T-cell (primary cell): ENCODE measurements around the gene SCAF1. TPM values are rescaled to one million over a fixed set of nuclear protein-coding genes. Genes with fewer than 3 reads are reported as not detected.

Experiments
- ATAC-seq, 4 experiments: fragments of 200-7000 bp in 3 of 4; fragments of 150-1000 bp in 1 of 4; cut with Tn5 transposase; replicated peaks in 1 of 4; 1 replicate in 3 of 4; 2 replicates in 1 of 4; pipeline ENCODE4 v1.10.0; 2021; ENCODE audit warnings: moderate library complexity in 3 of 4, mild to moderate bottlenecking in 2 of 4, moderate number of reproducible peaks in 1 of 4
- CTCF ChIA-PET, 2 donors: fragments of 300-600 bp; sonication (Branson Sonifier 250); formaldehyde crosslinking; loops; one replicate each; lab custom pipeline; 2022; ENCODE audit warnings: antibody characterized with exemption in 2 of 2; lab: Charles Lee
- POLR2A ChIA-PET, 2 donors: fragments of 300-600 bp; sonication (Branson Sonifier 250); formaldehyde crosslinking; loops; one replicate each; lab custom pipeline; 2022; ENCODE audit warnings: antibody characterized with exemption in 2 of 2; lab: Charles Lee
- DNase-seq, 35 experiments: peaks; one replicate each; pipeline versions ENCODE4 v3.0.0 to v3.0.0-alpha.2; 2013 to 2023
- H3K27ac ChIP-seq: one replicate; pipeline ENCODE4 v1.5.1; 2013; ENCODE audit warnings: low read length
- H3K27me3 ChIP-seq, 2 experiments: replicated peaks in 1 of 2; 1 replicate in 1 of 2; 2 replicates in 1 of 2; pipeline versions ENCODE4 v1.6.1 to v1.7.0; 2013; ENCODE audit warnings: low read length in 1 of 2, mixed read lengths in 1 of 2; ENCODE audit not compliant: control insufficient read depth in 2 of 2, insufficient read depth in 2 of 2; ENCODE audit errors: extremely low read depth in 1 of 2
- H3K36me3 ChIP-seq, 2 donors: 1 replicate in 1 of 2; 2 replicates in 1 of 2; pipeline versions ENCODE4 v1.6.1 to v1.7.0; 2013; ENCODE audit warnings: low read length in 1 of 2; ENCODE audit not compliant: control insufficient read depth in 2 of 2, insufficient read depth in 1 of 2; ENCODE audit errors: extremely low read depth in 1 of 2
- H3K4me1 ChIP-seq, 2 experiments: 1 replicate in 1 of 2; 2 replicates in 1 of 2; pipeline versions ENCODE4 v1.6.1 to v1.7.0; 2013; ENCODE audit warnings: low read length in 2 of 2, mixed read lengths in 1 of 2; ENCODE audit not compliant: insufficient read depth in 2 of 2, control insufficient read depth in 1 of 2; ENCODE audit errors: extremely low read depth in 1 of 2
- H3K4me3 ChIP-seq, 2 donors: 1 replicate in 1 of 2; 2 replicates in 1 of 2; pipeline versions ENCODE4 v1.5.1 to v1.7.0; 2013; ENCODE audit warnings: mild to moderate bottlenecking in 2 of 2, low read length in 1 of 2, moderate library complexity in 1 of 2; ENCODE audit not compliant: control insufficient read depth in 1 of 2; ENCODE audit errors: extremely low read depth in 1 of 2
- H3K9me3 ChIP-seq: 2 replicates; pipeline ENCODE4 v1.7.0; 2013
- H3K27ac Mint-ChIP-seq, 2 donors: one replicate each; pipeline ENCODE4 v1.8.0; 2020 to 2021; ENCODE audit warnings: mild to moderate bottlenecking in 2 of 2, mixed read lengths in 2 of 2
- H3K27me3 Mint-ChIP-seq, 2 donors: one replicate each; pipeline ENCODE4 v1.8.0; 2021 to 2022; ENCODE audit warnings: mixed read lengths in 2 of 2
- H3K36me3 Mint-ChIP-seq: one replicate; pipeline ENCODE4 v1.8.0; 2021; ENCODE audit warnings: mixed read lengths
- H3K4me1 Mint-ChIP-seq, 3 donors: one replicate each; pipeline ENCODE4 v1.8.0; 2020 to 2022; ENCODE audit warnings: mixed read lengths in 3 of 3, mild to moderate bottlenecking in 1 of 3
- H3K4me3 Mint-ChIP-seq, 3 donors: one replicate each; pipeline ENCODE4 v1.8.0; 2020 to 2022; ENCODE audit warnings: mild to moderate bottlenecking in 3 of 3, mixed read lengths in 3 of 3, moderate library complexity in 3 of 3
- H3K9me3 Mint-ChIP-seq, 3 donors: one replicate each; pipeline ENCODE4 v1.8.0; 2020 to 2022; ENCODE audit warnings: mixed read lengths in 3 of 3
- WGBS: methylation state at CpG from one replicate; pipeline ENCODE4 v1.1.5; 2013; ENCODE audit warnings: missing lambda C conversion rate; ENCODE audit not compliant: insufficient coverage; 5-methylcytosine and 5-hydroxymethylcytosine counted together
- total RNA-seq, 35 experiments: library from RNA in 6 of 35; stranded (reverse) in 6 of 35; fragments of 120-200 nt in 1 of 35; gene quantifications; one replicate each; pipeline versions ENCODE4 v1.2.1 to v1.2.4 and lab custom pipeline; 2013 to 2026

SCAF1 gene
- total RNA-seq, 5 donors from 2014 or later (not counting 1 experiment from before 2014, with no cell fraction given): 40.0 to 81.9 (median 75.4) TPM

DNA sequence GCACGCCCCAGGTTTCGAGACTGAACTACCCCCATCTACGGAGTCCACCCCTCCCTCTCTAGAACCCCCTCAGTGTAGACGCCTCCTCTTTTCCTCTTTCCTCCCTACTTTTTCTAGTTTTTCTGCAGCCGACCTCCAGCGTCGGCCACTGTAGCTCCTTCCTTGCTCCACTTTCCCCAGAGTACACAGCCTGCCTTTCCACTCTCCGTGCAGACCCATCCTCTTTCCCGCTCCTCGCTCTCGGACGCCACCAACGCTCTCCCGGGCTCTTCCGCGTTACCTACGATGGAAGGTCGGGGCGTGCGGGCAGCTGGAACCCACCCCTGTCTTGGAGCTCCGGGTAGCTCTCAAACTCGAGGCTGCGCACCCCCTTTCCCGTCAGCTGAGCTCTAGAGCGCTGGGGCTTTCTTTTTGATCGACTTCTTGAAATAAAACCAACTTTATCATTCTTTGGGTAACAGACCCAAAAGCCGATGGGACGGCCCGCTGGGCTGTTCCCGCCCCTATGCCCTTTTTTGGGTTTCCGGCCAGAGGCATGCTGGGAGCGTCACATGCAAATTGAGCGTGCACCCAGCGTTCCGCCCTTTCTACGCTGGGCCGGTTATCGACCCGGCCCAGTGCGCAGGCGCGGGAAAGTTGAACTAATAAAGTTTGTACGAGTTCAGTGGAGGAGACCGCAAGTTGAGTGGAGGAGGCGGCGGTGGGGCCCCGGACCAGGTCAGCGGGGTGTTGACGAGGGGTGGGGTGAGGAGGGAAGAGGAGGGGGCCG, 23.5 kb downstream of the SCAF1 start, which contains the start of the genes BCL2L12 and IRF3:
Gene BCL2L12 (plus strand): TSS at position 583 of the 769 bp plus-strand sequence. CDS start 760 bp downstream, outside the sequence.
Gene IRF3 (minus strand): TSS at position 507 of the 769 bp plus-strand sequence. CDS start 1,019 bp downstream, outside the sequence.
- Mint-ChIP-seq H3K4me3 (peak within 1 kb of the TSS; percentile 93 to 100 (median 99)), H3K9me3 (no peaks in the 10 kb centered on the region), H3K27me3 (no peaks in the 10 kb centered on the region), H3K27ac (peak within 1 kb of the TSS; percentile 100), H3K4me1 (peaks cover 36 to 48% (median 37%) of the 10 kb centered on the region in 3 donors), H3K36me3 (peaks cover 4% of the 10 kb centered on the region)
- WGBS: under 1% methylated on average over 43 of the region's 50 CpGs
- ATAC-seq (peak; percentile 81 to 85 (median 82)), DNase-seq (peak; percentile 97 to 100 (median 99))
- peaks cover 4 to 46% of the 10 kb centered on the region in 2 experiments for H3K4me1 ChIP-seq
- H3K27me3 ChIP-seq: no peaks in the 10 kb centered on the region
- peaks cover 7 to 32% of the 10 kb centered on the region in 2 donors for H3K36me3 ChIP-seq
- ChIA-PET CTCF (interaction anchor here in 1 of 2 donors (0.5 to 3.2 kb wide), 6 partner anchors 10 to 76 kb away, joined by 3 to 30 read pairs (median 4); partner anchors contain the start of genes PRMT1, RRAS and SCAF1), POLR2A (interaction anchor here (0.7 to 1.8 kb wide), 4 partner anchors 11 to 30 kb away, joined by 3 to 6 read pairs (median 4); partner anchors contain the start of gene RRAS (in 1 of the 2))
- peak within 1 kb of the TSS; percentile 78 for H3K27ac ChIP-seq
- peak within 1 kb of the TSS; percentile 93 for H3K4me3 ChIP-seq
- no peaks in the 10 kb centered on the region for H3K9me3 ChIP-seq

DNA sequence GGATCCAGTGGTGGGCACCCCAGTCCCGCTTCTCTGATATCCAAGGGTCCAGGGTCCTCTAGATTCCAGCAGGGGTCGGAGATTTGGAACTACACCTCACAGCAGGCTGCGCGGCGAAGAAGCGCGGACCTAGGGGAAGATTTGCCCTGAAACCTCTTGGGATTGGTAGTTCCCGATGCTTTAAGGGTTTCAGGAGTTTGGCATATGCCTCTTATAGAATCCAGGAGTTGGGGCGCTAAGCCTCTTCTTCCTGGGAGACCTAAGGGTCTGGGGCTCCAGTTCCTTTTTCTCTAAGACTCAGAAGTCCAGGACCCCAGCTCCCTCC, 24.1 kb downstream of the SCAF1 start:
- CTCF ChIA-PET: interaction anchor here in 1 of 2 donors (1.0 to 3.2 kb wide), 4 partner anchors 11 to 26 kb away, joined by 3 to 30 read pairs (median 5); partner anchors contain the start of genes RRAS and SCAF1
- Mint-ChIP-seq H3K9me3 (no peaks in the 10 kb centered on the region), H3K4me3 (peak overlapping the region; percentile 93 to 100 (median 99)), H3K4me1 (peaks cover 35 to 48% (median 37%) of the 10 kb centered on the region in 3 donors), H3K27me3 (no peaks in the 10 kb centered on the region), H3K27ac (peak overlapping the region; percentile 100), H3K36me3 (peaks cover 4% of the 10 kb centered on the region)
- Histone ChIP-seq H3K4me1 (peaks cover 4 to 43% of the 10 kb centered on the region in 2 experiments), H3K27ac (peak overlapping the region; percentile 78), H3K36me3 (peaks cover 7 to 26% of the 10 kb centered on the region in 2 donors), H3K9me3 (no peaks in the 10 kb centered on the region), H3K27me3 (no peaks in the 10 kb centered on the region), H3K4me3 (peak overlapping the region; percentile 93)
- DNase-seq (peak in 1 of 35 experiments; percentile 14), ATAC-seq (peak in 2 of 4 experiments; percentile 0 to 13)
- POLR2A ChIA-PET: no interaction called here
- WGBS: 0% methylated on average over 2 of the region's 9 CpGs

DNA sequence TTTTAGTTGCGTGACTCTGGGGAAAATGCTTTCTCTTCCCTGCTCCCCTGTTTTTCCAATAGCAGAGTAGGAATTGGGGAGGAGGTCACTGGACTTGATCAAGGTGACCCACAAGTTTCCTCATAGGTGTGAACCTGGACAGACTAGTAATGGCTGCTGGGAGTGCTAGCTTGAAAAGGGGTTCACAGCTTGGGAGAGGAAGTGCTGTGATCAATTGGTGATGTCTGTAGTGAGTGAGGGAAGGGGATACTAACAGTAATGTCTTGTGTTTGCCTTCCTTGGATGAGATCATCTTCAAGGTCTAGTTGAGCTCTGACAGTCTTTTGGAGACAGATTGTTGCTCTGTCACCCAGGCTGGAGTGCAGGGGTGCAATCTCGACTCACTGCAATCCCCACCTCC, 25.5 kb downstream of the SCAF1 start:
- H3K27ac ChIP-seq: no peak overlapping the region
- ATAC-seq: no peak
- Mint-ChIP-seq H3K4me3 (peak overlapping the region; percentile 93 to 100 (median 99)), H3K9me3 (no peaks in the 10 kb centered on the region), H3K27me3 (no peaks in the 10 kb centered on the region), H3K27ac (peak overlapping the region in 1 of 2 donors; percentile 55), H3K4me1 (peaks cover 39 to 48% (median 44%) of the 10 kb centered on the region in 3 donors), H3K36me3 (peaks cover 4% of the 10 kb centered on the region)
- no peaks in the 10 kb centered on the region for H3K27me3 ChIP-seq
- ChIA-PET CTCF (interaction anchor here in 1 of 2 donors (0.6 to 1.1 kb wide), 2 partner anchors 9 to 13 kb away, joined by 3 to 5 read pairs; partner anchors contain the start of gene PRMT1), POLR2A (no interaction called here)
- DNase-seq: no peak
- no peaks in the 10 kb centered on the region for H3K9me3 ChIP-seq
- WGBS: 100% methylated on average over 1 of the region's 2 CpGs
- H3K4me1 ChIP-seq: peaks cover 4 to 39% of the 10 kb centered on the region in 2 experiments
- peaks cover 11 to 14% of the 10 kb centered on the region in 2 donors for H3K36me3 ChIP-seq
- no peak overlapping the region for H3K4me3 ChIP-seq

DNA sequence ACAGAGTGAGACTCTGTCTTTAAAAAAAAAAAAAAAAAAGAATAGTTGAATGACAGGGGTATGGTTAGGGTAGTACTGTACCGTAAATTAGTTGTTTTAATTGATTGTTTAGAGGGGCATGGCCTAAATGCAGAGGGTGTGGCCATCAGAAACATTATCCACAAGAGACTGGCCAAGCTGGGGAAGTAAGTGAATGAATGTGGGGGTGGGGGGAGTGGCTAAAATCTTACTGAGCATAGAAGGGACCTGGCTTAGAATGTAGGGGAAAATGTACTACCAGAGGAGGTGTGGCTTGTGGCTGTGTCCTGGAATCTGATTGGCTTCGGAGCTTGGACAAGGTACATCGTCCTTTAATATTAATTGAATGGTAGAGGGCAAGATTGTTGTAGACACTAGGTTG, 27.5 kb downstream of the SCAF1 start:
- peaks cover 4% of the 10 kb centered on the region for H3K36me3 Mint-ChIP-seq
- 97% methylated on average over 3 of the region's 3 CpGs for WGBS
- H3K4me1 Mint-ChIP-seq: peaks cover 20 to 35% (median 34%) of the 10 kb centered on the region in 3 donors
- H3K27ac Mint-ChIP-seq: no peak overlapping the region
- no peaks in the 10 kb centered on the region for H3K9me3 ChIP-seq
- peaks cover 4% of the 10 kb centered on the region in 2 donors for H3K36me3 ChIP-seq
- no peak overlapping the region for H3K4me3 Mint-ChIP-seq
- CTCF ChIA-PET: no interaction called here
- no peaks in the 10 kb centered on the region for H3K9me3 Mint-ChIP-seq
- H3K27me3 ChIP-seq: no peaks in the 10 kb centered on the region
- H3K27me3 Mint-ChIP-seq: no peaks in the 10 kb centered on the region
- DNase-seq (no peak), ATAC-seq (no peak)
- H3K4me3 ChIP-seq: no peak overlapping the region
- peaks cover 4 to 21% of the 10 kb centered on the region in 2 experiments for H3K4me1 ChIP-seq
- POLR2A ChIA-PET: no interaction called here
- H3K27ac ChIP-seq: no peak overlapping the region

DNA sequence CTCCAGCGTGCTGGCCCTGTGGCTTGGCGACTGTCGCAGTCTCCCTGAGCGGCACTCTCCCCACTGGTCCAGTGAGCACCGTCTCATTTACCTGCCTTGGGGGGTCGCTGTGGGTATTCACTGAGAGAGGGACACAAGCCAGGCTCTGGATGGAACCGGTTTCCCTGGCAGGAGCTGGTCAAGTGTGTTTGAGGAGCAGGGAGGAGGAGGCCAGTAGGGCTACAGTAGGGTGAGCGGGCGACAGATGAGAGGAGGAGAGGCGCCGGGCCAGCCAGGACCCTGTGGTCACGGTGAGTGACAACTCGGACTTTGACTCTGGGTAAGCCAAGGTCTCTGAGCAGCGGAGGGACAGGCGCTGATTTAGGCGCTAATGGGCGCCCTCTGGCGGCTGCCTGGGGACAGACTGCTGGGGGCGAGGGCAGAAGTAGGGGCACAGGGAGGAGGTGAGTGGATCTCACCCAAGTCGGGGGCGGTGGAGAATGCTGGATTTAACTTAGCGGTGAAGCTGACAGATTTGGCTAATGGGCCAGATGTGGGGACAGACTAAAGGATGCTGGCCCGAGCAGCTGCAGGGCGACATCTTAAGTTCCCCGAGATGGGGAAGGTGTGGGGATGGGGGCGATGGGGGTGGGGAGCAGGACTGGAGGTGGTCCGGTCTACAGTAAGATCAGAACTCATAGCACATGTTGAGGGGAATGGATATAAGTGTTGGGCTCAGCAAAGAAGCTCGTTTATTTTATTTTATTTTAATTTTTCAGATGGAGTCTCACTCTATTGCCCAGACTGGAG, 30.3 kb downstream of the SCAF1 start:
- no peaks in the 10 kb centered on the region for H3K9me3 Mint-ChIP-seq
- POLR2A ChIA-PET: no interaction called here
- H3K27ac ChIP-seq: no peak overlapping the region

More for the DNA sequence above, 30.3 kb downstream of the SCAF1 start:
- Histone ChIP-seq H3K36me3 (peaks cover 4% of the 10 kb centered on the region in 2 donors), H3K9me3 (no peaks in the 10 kb centered on the region), H3K27me3 (no peaks in the 10 kb centered on the region), H3K4me3 (no peak overlapping the region), H3K4me1 (peaks cover 0 to 16% of the 10 kb centered on the region in 2 experiments)
- WGBS: 40% methylated on average over 26 of the region's 28 CpGs
- H3K36me3 Mint-ChIP-seq: peaks cover 4% of the 10 kb centered on the region
- CTCF ChIA-PET: interaction anchor here (0.6 to 1.5 kb wide), 2 partner anchors 166 to 167 kb away, joined by 4 to 6 read pairs; no protein-coding TSS in a partner anchor
- peaks cover 17 to 23% (median 22%) of the 10 kb centered on the region in 3 donors for H3K4me1 Mint-ChIP-seq
- H3K4me3 Mint-ChIP-seq: no peak overlapping the region
- peak in 34 of 35 experiments; percentile 42 to 83 (median 67) for DNase-seq
- ATAC-seq: no peak
- H3K27ac Mint-ChIP-seq: peak overlapping the region; percentile 29 to 48
- H3K27me3 Mint-ChIP-seq: no peaks in the 10 kb centered on the region
